ENCODE results near the gene MLIP.

DNA sequence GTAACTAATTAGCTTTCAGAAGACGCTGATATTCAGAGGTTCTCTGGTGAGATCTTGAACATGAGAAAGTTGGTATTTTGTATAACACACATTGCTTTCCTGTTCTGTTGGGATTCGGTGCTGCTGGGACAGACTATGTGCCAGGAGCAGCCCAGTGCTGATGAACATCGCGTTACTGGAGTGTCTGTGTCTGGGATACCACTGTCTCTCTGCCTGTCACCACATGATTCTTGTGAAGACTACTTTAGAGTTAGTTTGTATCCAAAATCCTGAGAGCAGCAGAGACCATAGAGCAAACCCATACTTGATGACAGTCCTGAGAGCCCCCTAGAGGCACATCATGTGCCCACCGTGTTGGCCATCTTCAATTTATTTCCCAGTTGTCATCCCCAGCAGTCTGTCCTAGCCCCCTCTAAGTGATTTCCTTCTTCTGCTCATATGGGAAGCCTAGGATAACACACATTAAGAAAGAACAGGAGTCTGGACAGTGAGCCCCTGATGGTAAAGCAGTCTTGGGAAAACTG is 155.2 kb downstream of the MLIP start:
- TF ChIP-seq POLR2A (IDR thresholded peaks at IDR 0.05): no peak
- TF ChIP-seq, protein P1, sequence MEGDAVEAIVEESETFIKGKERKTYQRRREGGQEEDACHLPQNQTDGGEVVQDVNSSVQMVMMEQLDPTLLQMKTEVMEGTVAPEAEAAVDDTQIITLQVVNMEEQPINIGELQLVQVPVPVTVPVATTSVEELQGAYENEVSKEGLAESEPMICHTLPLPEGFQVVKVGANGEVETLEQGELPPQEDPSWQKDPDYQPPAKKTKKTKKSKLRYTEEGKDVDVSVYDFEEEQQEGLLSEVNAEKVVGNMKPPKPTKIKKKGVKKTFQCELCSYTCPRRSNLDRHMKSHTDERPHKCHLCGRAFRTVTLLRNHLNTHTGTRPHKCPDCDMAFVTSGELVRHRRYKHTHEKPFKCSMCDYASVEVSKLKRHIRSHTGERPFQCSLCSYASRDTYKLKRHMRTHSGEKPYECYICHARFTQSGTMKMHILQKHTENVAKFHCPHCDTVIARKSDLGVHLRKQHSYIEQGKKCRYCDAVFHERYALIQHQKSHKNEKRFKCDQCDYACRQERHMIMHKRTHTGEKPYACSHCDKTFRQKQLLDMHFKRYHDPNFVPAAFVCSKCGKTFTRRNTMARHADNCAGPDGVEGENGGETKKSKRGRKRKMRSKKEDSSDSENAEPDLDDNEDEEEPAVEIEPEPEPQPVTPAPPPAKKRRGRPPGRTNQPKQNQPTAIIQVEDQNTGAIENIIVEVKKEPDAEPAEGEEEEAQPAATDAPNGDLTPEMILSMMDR (IDR thresholded peaks at IDR 0.05): no peak
